ENCODE measurements around the gene ARPIN.
"Not testable (repeated sequence)": the region's sequence is repeated elsewhere in the genome, so short reads cannot be mapped to it uniquely, and the experiment has no call there.

Gene ARPIN

GRCh38 chr15:89939910-89940309 is 27.2 kb upstream of the ARPIN start:
- H3K4me3 ChIP-seq (ENCODE audit: control insufficient read depth, low read depth, low read length) = no peak overlapping the region
- no peak for TF ChIP-seq CTCF (IDR thresholded peaks at IDR 0.05; ENCODE audit: control insufficient read depth, insufficient read depth, low read depth, low read length, missing control alignments)
- DNase-seq (ENCODE audit: low read depth) = no peak

DNA sequence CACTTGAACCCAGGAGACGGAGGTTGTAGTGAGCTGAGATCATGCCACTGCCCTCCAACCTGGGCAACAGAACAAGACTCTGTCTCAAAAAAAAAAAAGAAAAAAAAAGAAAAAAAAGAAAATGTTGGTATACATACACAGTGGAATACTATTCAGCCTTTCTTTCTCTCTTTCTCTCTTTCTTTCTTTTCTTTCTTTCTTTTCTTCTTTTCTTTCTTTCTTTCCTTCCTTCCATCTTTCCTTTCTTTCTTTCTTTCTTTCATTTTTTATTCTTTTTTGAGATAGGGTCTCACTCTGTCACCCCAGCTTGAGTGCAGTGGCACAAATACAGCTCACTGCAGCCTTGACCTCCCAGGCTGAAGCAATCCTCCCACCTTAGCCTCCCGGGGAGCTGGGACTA is 26.6 kb upstream of the ARPIN start:
- not testable (repeated sequence) for DNase-seq (ENCODE audit: low read depth); H3K4me3 ChIP-seq (ENCODE audit: control insufficient read depth, low read depth, low read length)

DNA sequence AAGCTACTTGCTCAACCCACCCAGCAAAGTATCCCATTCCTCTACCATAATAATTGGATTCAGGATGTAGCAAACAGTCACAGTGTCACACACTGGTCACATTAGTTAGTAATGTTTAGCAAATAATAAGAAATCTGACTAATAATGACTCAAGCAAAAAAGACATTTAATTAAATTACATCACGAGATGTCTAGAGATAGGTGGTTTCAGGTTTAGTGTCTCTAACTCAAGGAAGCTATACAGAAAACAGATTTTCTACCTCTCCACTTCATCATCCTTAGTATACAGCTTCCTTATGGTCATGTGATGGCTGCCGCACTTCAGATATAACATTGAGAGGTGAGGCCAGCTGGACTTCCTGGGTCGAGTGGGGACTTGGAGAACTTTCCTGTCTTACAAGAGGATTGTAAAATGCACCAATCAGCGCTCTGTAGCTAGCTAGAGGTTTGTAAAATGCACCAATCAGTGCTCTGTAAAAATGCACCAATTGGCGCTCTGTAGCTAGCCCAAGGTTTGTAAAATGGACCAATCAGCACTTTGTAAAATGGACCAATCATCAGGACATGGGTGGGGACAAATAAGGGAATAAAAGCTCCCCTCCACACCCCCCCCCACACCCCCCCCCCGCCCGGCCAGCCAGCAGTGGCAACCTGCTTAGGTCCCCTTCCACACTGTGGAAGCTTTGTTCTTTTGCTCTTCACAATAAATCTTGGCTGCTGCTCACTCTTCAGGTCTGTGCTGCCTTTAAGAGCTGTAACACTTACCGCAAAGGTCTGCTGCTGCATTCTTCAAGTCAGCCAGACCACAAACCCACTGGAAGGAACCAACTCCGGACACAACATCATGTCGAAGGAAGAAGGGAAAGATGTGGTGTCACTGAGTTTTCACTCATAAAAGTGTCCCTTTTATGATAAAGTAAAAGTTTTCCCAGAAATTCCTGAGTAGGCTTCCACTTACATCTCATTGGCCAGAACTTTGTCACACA is 24.9 kb upstream of the ARPIN start:
- H3K4me3 ChIP-seq (ENCODE audit: control insufficient read depth, low read depth, low read length) = no peak overlapping the region
- no peak for DNase-seq (ENCODE audit: low read depth)
- TF ChIP-seq CTCF (IDR thresholded peaks at IDR 0.05; ENCODE audit: control insufficient read depth, insufficient read depth, low read depth, low read length, missing control alignments) = no peak

GRCh38 chr15:89936786-89937265 is 24.1 kb upstream of the ARPIN start:
- no peak for DNase-seq (ENCODE audit: low read depth)
- H3K4me3 ChIP-seq (ENCODE audit: control insufficient read depth, low read depth, low read length) = no peak overlapping the region
- TF ChIP-seq CTCF (IDR thresholded peaks at IDR 0.05; ENCODE audit: control insufficient read depth, insufficient read depth, low read depth, low read length, missing control alignments) = no peak

DNA sequence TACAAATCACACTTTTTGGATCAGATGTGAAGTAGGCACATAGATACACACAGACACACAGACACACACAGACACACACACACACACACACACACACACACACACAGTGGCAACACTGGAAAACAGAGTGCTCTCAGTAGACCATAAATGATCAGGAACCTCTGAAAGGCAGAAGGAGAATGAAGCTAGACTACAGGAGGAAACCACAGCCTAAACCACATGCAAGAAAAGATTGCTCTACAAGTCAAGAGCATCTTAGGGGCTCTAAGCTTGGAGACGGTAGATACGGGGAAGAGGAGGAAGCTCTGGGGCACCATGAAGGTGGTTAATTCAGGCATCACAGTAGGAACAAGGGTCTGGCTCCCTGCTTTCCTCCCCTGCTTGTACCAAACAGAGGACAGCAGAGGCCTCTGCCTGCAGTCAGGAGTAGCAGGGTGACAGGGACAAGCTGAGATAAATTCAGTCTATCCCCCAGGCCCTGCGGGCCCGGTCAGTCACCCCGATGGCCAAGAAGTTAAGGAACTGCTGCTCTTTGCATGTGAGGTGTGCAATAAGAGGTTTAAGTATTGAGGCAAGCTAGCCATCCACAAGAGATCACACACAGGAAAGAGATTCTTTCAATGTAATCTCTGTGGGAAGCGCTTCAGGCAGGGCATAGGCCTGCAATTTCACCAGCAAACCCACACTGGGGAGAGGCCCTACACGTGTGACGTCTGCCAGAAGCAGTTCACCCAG is 23.5 kb upstream of the ARPIN start:
- TF ChIP-seq CTCF (IDR thresholded peaks at IDR 0.05; ENCODE audit: control insufficient read depth, insufficient read depth, low read depth, low read length, missing control alignments) = no peak
- DNase-seq (ENCODE audit: low read depth) = no peak
- H3K4me3 ChIP-seq (ENCODE audit: control insufficient read depth, low read depth, low read length) = no peak overlapping the region

DNA sequence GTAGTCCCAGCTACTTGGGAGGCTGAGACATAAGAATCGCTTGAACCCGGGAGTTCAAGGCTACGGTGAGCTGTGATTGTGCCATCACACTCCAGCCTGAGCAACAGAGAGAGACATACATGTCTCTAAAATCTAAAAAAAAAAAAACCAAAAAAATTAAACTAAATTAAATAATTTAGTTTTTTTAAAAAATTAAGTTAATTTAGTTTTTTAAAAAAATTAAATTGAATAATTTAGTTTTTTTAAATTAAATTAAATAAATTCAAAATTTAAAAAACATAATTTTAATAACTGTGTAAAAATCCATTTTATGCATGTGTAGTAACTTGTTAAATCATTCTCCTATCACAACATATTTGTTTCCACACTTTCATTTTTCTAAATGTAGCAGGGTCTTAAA is 20.1 kb upstream of the ARPIN start:
- TF ChIP-seq CTCF (IDR thresholded peaks at IDR 0.05; ENCODE audit: control insufficient read depth, insufficient read depth, low read depth, low read length, missing control alignments) = no peak
- H3K4me3 ChIP-seq (ENCODE audit: control insufficient read depth, low read depth, low read length) = no peak overlapping the region
- no peak for DNase-seq (ENCODE audit: low read depth)

DNA sequence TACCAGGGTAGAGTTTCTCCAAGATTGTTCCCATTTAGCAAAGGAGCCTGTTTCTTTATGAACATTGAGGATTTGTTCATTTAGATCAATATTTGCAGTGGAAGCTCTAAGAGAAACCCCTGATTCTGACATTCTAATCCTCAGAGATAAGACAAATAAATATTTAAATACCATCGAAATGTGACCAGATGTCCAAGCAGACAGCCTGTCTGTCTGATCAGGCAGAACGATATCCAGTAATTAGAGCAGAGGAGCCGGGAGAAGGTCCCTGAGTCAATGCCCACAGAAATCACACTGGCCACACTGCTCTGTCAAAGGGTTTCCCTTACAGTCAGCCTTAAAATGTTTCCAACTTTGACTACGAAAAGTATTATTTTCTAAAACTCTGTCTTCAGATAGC is 15.7 kb upstream of the ARPIN start:
- H3K4me3 ChIP-seq (ENCODE audit: control insufficient read depth, low read depth, low read length) = no peak overlapping the region
- no peak for DNase-seq (ENCODE audit: low read depth)
- no peak for TF ChIP-seq CTCF (IDR thresholded peaks at IDR 0.05; ENCODE audit: control insufficient read depth, insufficient read depth, low read depth, low read length, missing control alignments)
